HCT116 (cell line): Measurements from ENCODE around the gene DGAT2. TPM values are rescaled to one million over a fixed set of nuclear protein-coding genes. Genes with fewer than 3 reads are reported as not detected.

Experiments
- ATAC-seq: fragments of 200-7000 bp; cut with Tn5 transposase; 2 replicates; pipeline ENCODE4 v1.9.1; 2020; ENCODE audit warnings: mild to moderate bottlenecking, moderate library complexity
- BruUV-seq: library from RNA; stranded (reverse); fragments of 400-500 nt; replicated peaks from 2 replicates; lab custom pipeline; 2021; lab: Mats Ljungman, UMichigan
- CTCF ChIA-PET: fragments of 300-600 bp; sonication (Branson Sonifier 250); formaldehyde crosslinking; loops from one replicate; lab custom pipeline; 2021; ENCODE audit warnings: antibody characterized with exemption; lab: Charles Lee
- POLR2A ChIA-PET: fragments of 300-600, 350-600 bp; sonication (Branson Sonifier 250); formaldehyde crosslinking; loops from one replicate; lab custom pipeline; 2021; ENCODE audit warnings: antibody characterized with exemption; lab: Charles Lee
- RAD21 ChIA-PET, 2 experiments: fragments of 300-600 bp; sonication (Branson Sonifier 250); formaldehyde crosslinking; loops; one replicate each; lab custom pipeline; 2023; ENCODE audit warnings: low total read pairs in 2 of 2; ENCODE audit not compliant: uncharacterized antibody in 2 of 2, unreplicated experiment in 2 of 2, low non-redundant PET in 1 of 2; lab: Charles Lee
- DNase-seq: peaks from one replicate; pipeline ENCODE4 v3.0.0-alpha.2; 2010; ENCODE audit warnings: low read depth, low spot score
- H2AFZ ChIP-seq: fragments of 200-600 bp; shearing (Covaris generic), sonication (generic); 2 replicates; pipeline ENCODE4 v1.6.1; 2017; ENCODE audit warnings: low read depth, mixed run types, mixed read lengths, antibody characterized with exemption, low read length; ENCODE audit not compliant: poor library complexity, severe bottlenecking
- H3K27ac ChIP-seq: 2 replicates; pipeline ENCODE4 v1.5.1; 2012; ENCODE audit warnings: low read depth, low read length
- H3K27me3 ChIP-seq: fragments of 200-600 bp; sonication (generic); 2 replicates; pipeline ENCODE4 v1.6.1; 2016; ENCODE audit warnings: mixed run types, low read length, mixed read lengths; ENCODE audit not compliant: insufficient read depth
- H3K36me3 ChIP-seq, 2 experiments: fragments of 200-500 bp in 1 of 2; fragments of 200-600 bp in 1 of 2; sonication (Bioruptor generic) in 1 of 2; sonication (generic) in 1 of 2; 2 replicates each; pipeline versions ENCODE4 v1.5.1 to v1.6.1; 2014 to 2016; ENCODE audit warnings: low read length in 2 of 2, inconsistent platforms in 1 of 2, mixed read lengths in 1 of 2, mixed run types in 1 of 2; ENCODE audit not compliant: insufficient read depth in 2 of 2, control insufficient read depth in 1 of 2
- H3K4me1 ChIP-seq, 2 experiments: fragments of 200-600 bp in 1 of 2; sonication (generic) in 1 of 2; 2 replicates each; pipeline versions ENCODE4 v1.5.1 to v1.6.1; 2012 to 2017; ENCODE audit warnings: low read length in 2 of 2, inconsistent platforms in 1 of 2, mild to moderate bottlenecking in 1 of 2, mixed read lengths in 1 of 2, mixed run types in 1 of 2, moderate library complexity in 1 of 2; ENCODE audit not compliant: insufficient read depth in 2 of 2, control insufficient read depth in 1 of 2
- H3K4me2 ChIP-seq: fragments of 200-600 bp; sonication (generic); 2 replicates; pipeline ENCODE4 v1.6.1; 2017; ENCODE audit warnings: mixed run types, low read length, mixed read lengths
- H3K4me3 ChIP-seq, 2 experiments: fragments of 200-600 bp in 1 of 2; sonication (generic) in 1 of 2; replicated peaks in 1 of 2; 2 replicates each; pipeline ENCODE4 v1.5.1; 2011 to 2016; ENCODE audit warnings: low read length in 2 of 2, control low read depth in 1 of 2, low read depth in 1 of 2, mild to moderate bottlenecking in 1 of 2, mixed read lengths in 1 of 2, mixed run types in 1 of 2
- H3K79me2 ChIP-seq: fragments of 200-600 bp; sonication (generic); 2 replicates; pipeline ENCODE4 v1.6.1; 2017; ENCODE audit warnings: mild to moderate bottlenecking, mixed run types, low read length, moderate library complexity, mixed read lengths; ENCODE audit not compliant: insufficient read depth
- H3K9ac ChIP-seq: fragments of 200-600 bp; sonication (generic); 2 replicates; pipeline ENCODE4 v1.6.1; 2016; ENCODE audit warnings: low read length, mixed read lengths
- H3K9me2 ChIP-seq: fragments of 200-600 bp; sonication (generic), shearing (Covaris generic); 2 replicates; pipeline ENCODE4 v1.6.1; 2017; ENCODE audit warnings: mixed run types, mild to moderate bottlenecking, moderate library complexity; ENCODE audit not compliant: insufficient read depth
- H3K9me3 ChIP-seq, 2 experiments: fragments of 200-500 bp in 1 of 2; fragments of 200-600 bp in 1 of 2; sonication (Bioruptor generic) in 1 of 2; sonication (generic) in 1 of 2; 2 replicates each; pipeline ENCODE4 v1.6.1; 2014 to 2017; ENCODE audit warnings: low read length in 2 of 2, mixed read lengths in 2 of 2, inconsistent platforms in 1 of 2, low read depth in 1 of 2, mild to moderate bottlenecking in 1 of 2, mixed run types in 1 of 2, moderate library complexity in 1 of 2; ENCODE audit not compliant: control insufficient read depth in 1 of 2, insufficient read depth in 1 of 2
- H4K20me1 ChIP-seq: fragments of 200-600 bp; sonication (generic), shearing (Covaris generic); 2 replicates; pipeline ENCODE4 v1.6.1; 2017; ENCODE audit warnings: mixed run types, mild to moderate bottlenecking, moderate library complexity; ENCODE audit not compliant: insufficient read depth
- CBX3 ChIP-seq: IDR thresholded peaks from 2 replicates; pipeline ENCODE4 v1.6.1; 2012; ENCODE audit warnings: low read depth
- EGR1 ChIP-seq: IDR thresholded peaks from 2 replicates; pipeline ENCODE4 v1.6.1; 2012; ENCODE audit warnings: low read depth
- EZH2 ChIP-seq: fragments of 200-600 bp; sonication (generic); IDR thresholded peaks from 2 replicates; pipeline ENCODE4 v1.6.1; 2017; ENCODE audit warnings: antibody characterized with exemption, mixed run types
- EZH2phosphoT487 ChIP-seq: fragments of 200-600 bp; IDR thresholded peaks from 2 replicates; pipeline ENCODE4 v1.6.1; 2018; ENCODE audit warnings: antibody characterized with exemption, borderline replicate concordance
- FOSL1 ChIP-seq: IDR thresholded peaks from 2 replicates; pipeline ENCODE4 v1.6.1; 2012; ENCODE audit warnings: low read depth
- POLR2A ChIP-seq: IDR thresholded peaks from 2 replicates; pipeline ENCODE4 v1.7.0; 2011; ENCODE audit warnings: borderline replicate concordance; ENCODE audit not compliant: insufficient read depth, insufficient read length; ENCODE audit errors: extremely low read depth
- RAD21 ChIP-seq: IDR thresholded peaks from 2 replicates; pipeline ENCODE4 v1.6.1; 2012; ENCODE audit warnings: low read depth, mild to moderate bottlenecking
- SIN3A ChIP-seq: IDR thresholded peaks from 2 replicates; pipeline ENCODE4 v1.6.1; 2012; ENCODE audit warnings: low read depth
- SRF ChIP-seq: IDR thresholded peaks from 2 replicates; pipeline ENCODE4 v1.6.1; 2012; ENCODE audit warnings: low read depth
- ZFX ChIP-seq: fragments of 450-650 bp; IDR thresholded peaks from 2 replicates; pipeline ENCODE4 v1.6.1; 2017
- intact Hi-C: fragments of 100-400 bp; cut with micrococcal nuclease; formaldehyde crosslinking; loops from 2 replicates; pipeline ENCODE4 v1.10.0; 2022
- total RNA-seq: library from RNA; stranded (reverse); gene quantifications from one replicate; pipeline ENCODE4 v1.2.1, GENCODE V29; 2021; ENCODE audit not compliant: unreplicated experiment
- TF ChIP-seq, protein P1 (sequence below), 3 experiments: fragments of 200-600 bp in 1 of 3; sonication (generic) in 1 of 3; IDR thresholded peaks in 2 of 3; conservative IDR thresholded peaks in 1 of 3; 2 replicates each; pipeline ENCODE4 v1.5.1; 2012 to 2017; ENCODE audit warnings: low read depth in 2 of 3, low read length in 2 of 3, antibody characterized with exemption in 1 of 3, borderline replicate concordance in 1 of 3, control low read depth in 1 of 3, mild to moderate bottlenecking in 1 of 3, mixed read lengths in 1 of 3, mixed run types in 1 of 3, moderate library complexity in 1 of 3; ENCODE audit not compliant: insufficient read depth in 1 of 3
- TF ChIP-seq, protein P2 (sequence below): IDR thresholded peaks from 2 replicates; pipeline ENCODE4 v1.6.1; 2012
- TF ChIP-seq, protein P3 (sequence below): IDR thresholded peaks from 2 replicates; pipeline ENCODE4 v1.6.1; 2011; ENCODE audit warnings: mild to moderate bottlenecking, low read length, moderate library complexity; ENCODE audit not compliant: insufficient replicate concordance; ENCODE audit errors: extremely low read depth

Gene DGAT2
- total RNA-seq, 1 experiment from 2014 or later = 2.4 TPM

DNA sequence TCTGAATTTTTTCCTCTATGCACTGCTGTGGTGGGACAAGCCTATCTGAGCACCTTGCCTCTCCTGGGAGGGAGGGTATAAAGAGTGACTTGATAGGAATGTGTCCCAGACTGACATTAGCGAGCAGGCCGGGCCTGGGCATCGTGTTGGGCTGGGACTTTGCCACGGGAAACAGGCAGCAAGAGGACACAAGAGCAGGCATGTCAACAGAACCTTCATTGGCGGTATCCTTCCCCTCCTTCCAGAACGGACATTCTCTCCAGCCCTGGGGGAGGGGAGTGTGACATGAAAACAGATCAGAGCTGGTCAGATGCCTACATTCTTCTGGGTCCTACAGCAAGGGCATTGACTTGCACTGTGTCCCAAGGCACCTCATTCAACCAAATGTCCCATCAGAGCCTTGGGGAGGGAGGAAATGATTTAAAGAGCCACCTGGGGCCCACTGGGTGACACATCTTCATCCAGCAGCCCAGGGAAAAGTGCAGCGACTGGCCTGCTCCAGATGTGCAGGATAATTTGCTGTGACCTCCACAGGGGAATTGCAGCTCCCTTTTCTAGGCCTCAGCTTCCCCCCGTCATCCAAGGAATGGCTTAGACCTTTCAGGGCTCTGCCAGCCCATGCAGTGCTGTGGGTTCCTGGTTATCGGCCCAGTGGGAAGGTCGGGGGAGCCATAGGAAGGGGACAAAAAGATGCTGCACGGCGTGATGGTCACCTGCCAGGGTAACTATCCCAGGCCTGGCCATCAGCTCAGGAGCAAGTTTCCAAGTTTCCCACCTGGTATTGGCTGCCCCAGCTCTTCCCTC lies 24.6 kb downstream of the DGAT2 start (continued):
- TF ChIP-seq FOSL1 (no peak), ZFX (no peak), EZH2 (no peak), SRF (no peak), SIN3A (no peak)
- TF ChIP-seq, protein P1, sequence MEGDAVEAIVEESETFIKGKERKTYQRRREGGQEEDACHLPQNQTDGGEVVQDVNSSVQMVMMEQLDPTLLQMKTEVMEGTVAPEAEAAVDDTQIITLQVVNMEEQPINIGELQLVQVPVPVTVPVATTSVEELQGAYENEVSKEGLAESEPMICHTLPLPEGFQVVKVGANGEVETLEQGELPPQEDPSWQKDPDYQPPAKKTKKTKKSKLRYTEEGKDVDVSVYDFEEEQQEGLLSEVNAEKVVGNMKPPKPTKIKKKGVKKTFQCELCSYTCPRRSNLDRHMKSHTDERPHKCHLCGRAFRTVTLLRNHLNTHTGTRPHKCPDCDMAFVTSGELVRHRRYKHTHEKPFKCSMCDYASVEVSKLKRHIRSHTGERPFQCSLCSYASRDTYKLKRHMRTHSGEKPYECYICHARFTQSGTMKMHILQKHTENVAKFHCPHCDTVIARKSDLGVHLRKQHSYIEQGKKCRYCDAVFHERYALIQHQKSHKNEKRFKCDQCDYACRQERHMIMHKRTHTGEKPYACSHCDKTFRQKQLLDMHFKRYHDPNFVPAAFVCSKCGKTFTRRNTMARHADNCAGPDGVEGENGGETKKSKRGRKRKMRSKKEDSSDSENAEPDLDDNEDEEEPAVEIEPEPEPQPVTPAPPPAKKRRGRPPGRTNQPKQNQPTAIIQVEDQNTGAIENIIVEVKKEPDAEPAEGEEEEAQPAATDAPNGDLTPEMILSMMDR (IDR thresholded peaks at IDR 0.05 in 2 of 3, conservative IDR thresholded peaks at IDR 0.05 in 1 of 3; ENCODE audit: borderline replicate concordance in 1 of 3, insufficient read depth in 1 of 3, low read depth in 2 of 3, low read length in 2 of 3) = no peak

DNA sequence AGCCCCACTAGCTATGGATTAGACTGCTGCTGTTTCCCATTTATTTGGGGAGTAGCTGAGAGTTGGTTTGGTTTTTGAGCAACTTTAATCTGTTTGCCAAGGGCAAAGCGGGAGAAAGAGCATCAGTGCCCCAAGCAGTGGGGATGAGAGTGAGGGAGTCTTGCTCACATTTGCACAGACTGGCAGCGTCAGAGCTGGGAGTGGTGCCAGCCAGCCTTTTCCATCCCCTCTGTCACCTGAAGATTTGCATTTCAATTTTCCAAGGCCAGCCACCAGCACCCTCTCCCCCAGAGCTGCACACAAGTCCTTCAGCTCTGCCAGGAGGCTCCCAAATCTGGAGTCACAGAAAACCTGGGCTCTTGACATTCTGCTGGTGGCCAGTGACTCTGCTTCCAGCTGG lies 25.4 kb downstream of the DGAT2 start:
- Histone ChIP-seq H3K4me2 (no peak overlapping the region), H3K9me2 (no peaks in the 10 kb centered on the region), H3K27me3 (no peaks in the 10 kb centered on the region), H2AFZ (no peak overlapping the region), H3K4me1 (no peaks in the 10 kb centered on the region), H3K9ac (no peak overlapping the region), H3K27ac (no peak overlapping the region), H3K36me3 (no peaks in the 10 kb centered on the region), H4K20me1 (no peaks in the 10 kb centered on the region), H3K4me3 (no peak overlapping the region), H3K9me3 (no peaks in the 10 kb centered on the region), H3K79me2 (no peaks in the 10 kb centered on the region)
- intact Hi-C loops = no loop called here
- ATAC-seq (no peak), DNase-seq (no peak)
- RAD21 ChIA-PET = no interaction called here
- POLR2A ChIA-PET = no interaction called here
- no TSS peak for BruUV-seq
- CTCF ChIA-PET = no interaction called here
- no peak for TF ChIP-seq SIN3A
- TF ChIP-seq EZH2phosphoT487 = no peak
- no peak for TF ChIP-seq RAD21
- TF ChIP-seq, protein P2, sequence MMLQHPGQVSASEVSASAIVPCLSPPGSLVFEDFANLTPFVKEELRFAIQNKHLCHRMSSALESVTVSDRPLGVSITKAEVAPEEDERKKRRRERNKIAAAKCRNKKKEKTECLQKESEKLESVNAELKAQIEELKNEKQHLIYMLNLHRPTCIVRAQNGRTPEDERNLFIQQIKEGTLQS = no peak
- TF ChIP-seq ZFX = no peak
- TF ChIP-seq POLR2A = no peak
- TF ChIP-seq EZH2 = no peak
- TF ChIP-seq EGR1 = no peak
- TF ChIP-seq CBX3 = no peak
- TF ChIP-seq, protein P3, sequence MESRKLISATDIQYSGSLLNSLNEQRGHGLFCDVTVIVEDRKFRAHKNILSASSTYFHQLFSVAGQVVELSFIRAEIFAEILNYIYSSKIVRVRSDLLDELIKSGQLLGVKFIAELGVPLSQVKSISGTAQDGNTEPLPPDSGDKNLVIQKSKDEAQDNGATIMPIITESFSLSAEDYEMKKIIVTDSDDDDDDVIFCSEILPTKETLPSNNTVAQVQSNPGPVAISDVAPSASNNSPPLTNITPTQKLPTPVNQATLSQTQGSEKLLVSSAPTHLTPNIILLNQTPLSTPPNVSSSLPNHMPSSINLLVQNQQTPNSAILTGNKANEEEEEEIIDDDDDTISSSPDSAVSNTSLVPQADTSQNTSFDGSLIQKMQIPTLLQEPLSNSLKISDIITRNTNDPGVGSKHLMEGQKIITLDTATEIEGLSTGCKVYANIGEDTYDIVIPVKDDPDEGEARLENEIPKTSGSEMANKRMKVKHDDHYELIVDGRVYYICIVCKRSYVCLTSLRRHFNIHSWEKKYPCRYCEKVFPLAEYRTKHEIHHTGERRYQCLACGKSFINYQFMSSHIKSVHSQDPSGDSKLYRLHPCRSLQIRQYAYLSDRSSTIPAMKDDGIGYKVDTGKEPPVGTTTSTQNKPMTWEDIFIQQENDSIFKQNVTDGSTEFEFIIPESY = no peak
